PFSK-1 (cell line): ENCODE data around the gene FAM180A.

Experiments
- POLR2AphosphoS5 ChIP-seq: IDR thresholded peaks from 2 replicates; pipeline ENCODE4 v1.6.1; 2012; ENCODE audit warnings: low read depth, mild to moderate bottlenecking, control low read depth, low read length, moderate library complexity
- SIN3A ChIP-seq: IDR thresholded peaks from 2 replicates; pipeline ENCODE4 v1.6.1; 2012; ENCODE audit warnings: mild to moderate bottlenecking, low read length, moderate library complexity, borderline replicate concordance; ENCODE audit not compliant: insufficient read depth
- TAF1 ChIP-seq: IDR thresholded peaks from 2 replicates; pipeline ENCODE4 v1.6.1; 2012; ENCODE audit warnings: low read length, control low read depth, borderline replicate concordance; ENCODE audit not compliant: insufficient read depth

GRCh38 chr7:135719688-135720087 lies 28.9 kb downstream of the FAM180A start:
- TF ChIP-seq TAF1 (no peak), SIN3A (no peak), POLR2AphosphoS5 (no peak)
